Stimulated activated naive CD8-positive, alpha-beta T cell treated with anti-CD3 and anti-CD28 coated beads, Interleukin-15, Interleukin-2, amounts not matched to agents 100 ng/mL and 50 ng/mL, for 24 hours (primary cell): Measurements from ENCODE around the gene BAIAP2.

ENCODE experiments used
- H3K27ac Mint-ChIP-seq: one replicate; pipeline ENCODE4 v1.8.0; 2021; ENCODE audit warnings: mild to moderate bottlenecking, mixed read lengths
- H3K27me3 Mint-ChIP-seq: one replicate; pipeline ENCODE4 v1.8.0; 2021; ENCODE audit warnings: mixed read lengths
- H3K36me3 Mint-ChIP-seq: one replicate; pipeline ENCODE4 v1.8.0; 2021; ENCODE audit warnings: low read depth, mixed read lengths
- H3K4me1 Mint-ChIP-seq: one replicate; pipeline ENCODE4 v1.8.0; 2021; ENCODE audit warnings: low read depth, mixed read lengths
- H3K4me3 Mint-ChIP-seq: one replicate; pipeline ENCODE4 v1.8.0; 2021; ENCODE audit warnings: mild to moderate bottlenecking, mixed read lengths
- H3K9me3 Mint-ChIP-seq: one replicate; pipeline ENCODE4 v1.8.0; 2021; ENCODE audit warnings: mixed read lengths

BAIAP2 gene

DNA sequence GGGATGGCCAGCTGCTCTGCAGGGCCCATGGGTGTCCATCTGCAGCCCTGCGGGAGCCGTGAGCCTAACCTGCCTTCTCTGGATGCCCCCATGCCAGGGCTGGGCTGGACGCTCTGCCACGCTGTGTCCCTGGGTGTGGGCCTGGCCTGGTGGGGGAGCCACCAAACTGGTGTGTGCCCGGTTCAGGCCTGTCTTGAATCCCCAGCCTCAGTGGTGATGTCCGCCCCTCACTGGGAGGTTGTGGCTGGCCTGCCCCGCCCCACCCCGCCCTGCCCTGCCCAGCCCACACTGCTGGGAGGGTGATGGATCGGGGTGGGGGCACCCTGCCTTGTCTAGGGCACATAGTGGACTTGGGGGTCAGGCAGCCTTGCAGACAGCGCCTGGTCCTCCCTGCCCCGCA lies 80.3 kb downstream of the BAIAP2 start:
- H3K27me3 Mint-ChIP-seq = no peaks in the 10 kb centered on the region
- no peak overlapping the region for H3K27ac Mint-ChIP-seq
- no peaks in the 10 kb centered on the region for H3K4me1 Mint-ChIP-seq
- H3K9me3 Mint-ChIP-seq = no peaks in the 10 kb centered on the region
- H3K36me3 Mint-ChIP-seq = no peaks in the 10 kb centered on the region
- H3K4me3 Mint-ChIP-seq = no peak overlapping the region

DNA sequence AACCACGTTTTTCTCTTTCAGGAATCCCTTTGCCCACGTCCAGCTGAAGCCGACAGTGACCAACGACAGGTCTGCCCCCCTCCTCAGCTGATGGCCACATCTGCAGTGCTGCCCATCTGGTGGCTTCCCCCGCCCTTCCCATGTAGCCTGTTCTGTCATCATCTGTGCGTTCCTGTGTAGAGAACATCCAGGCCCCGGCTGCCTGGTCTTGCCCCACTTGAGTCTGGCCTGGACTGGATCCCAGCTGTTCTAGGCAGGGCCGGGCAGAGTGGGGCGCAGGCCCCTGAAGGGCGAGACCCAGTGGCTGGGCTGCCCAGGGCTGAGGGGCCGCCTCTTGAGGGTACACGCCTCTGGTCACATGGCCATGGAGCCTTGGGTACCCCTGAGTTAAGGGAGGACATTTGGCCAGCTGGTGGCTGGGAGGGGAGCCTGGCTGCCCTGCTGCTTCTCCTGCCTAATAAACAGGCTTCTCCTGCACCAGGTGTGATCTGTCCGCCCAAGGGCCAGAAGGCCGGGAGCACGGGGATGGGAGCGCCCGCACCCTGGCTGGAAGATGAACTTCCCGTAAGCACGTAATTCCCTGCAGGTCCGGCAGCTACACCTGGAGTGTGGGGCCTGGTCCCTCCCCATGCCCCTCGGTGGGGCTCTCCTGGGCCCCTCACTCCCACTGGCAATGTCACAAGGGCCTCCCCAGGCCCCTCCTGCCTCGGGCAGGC lies 81.0 kb downstream of the BAIAP2 start:
- Mint-ChIP-seq H3K36me3 (no peaks in the 10 kb centered on the region), H3K4me1 (no peaks in the 10 kb centered on the region), H3K27ac (no peak overlapping the region), H3K4me3 (no peak overlapping the region), H3K9me3 (no peaks in the 10 kb centered on the region), H3K27me3 (no peaks in the 10 kb centered on the region)

DNA sequence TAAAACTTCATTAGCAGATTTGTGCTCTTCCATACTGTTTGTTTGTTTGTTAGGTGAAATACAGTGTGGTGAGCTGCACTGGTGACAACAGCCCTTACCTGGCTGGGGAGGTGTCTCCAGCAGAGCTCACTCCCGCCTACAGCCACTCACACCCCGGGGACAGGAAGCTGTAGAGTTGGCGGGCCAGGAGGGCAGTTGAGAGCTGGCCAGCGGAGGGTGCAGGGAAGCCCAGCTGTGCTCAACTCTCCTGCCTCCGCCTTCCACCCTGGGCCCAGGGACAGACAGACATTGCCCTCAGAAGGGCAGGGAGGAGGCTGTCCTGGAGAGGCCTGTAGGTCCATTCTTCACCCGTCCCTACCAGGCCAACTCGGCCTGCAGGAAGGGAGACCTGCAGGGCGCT lies 81.8 kb downstream of the BAIAP2 start:
- H3K36me3 Mint-ChIP-seq = no peaks in the 10 kb centered on the region
- no peak overlapping the region for H3K4me3 Mint-ChIP-seq
- H3K27me3 Mint-ChIP-seq = no peaks in the 10 kb centered on the region
- no peaks in the 10 kb centered on the region for H3K4me1 Mint-ChIP-seq
- no peak overlapping the region for H3K27ac Mint-ChIP-seq
- H3K9me3 Mint-ChIP-seq = no peaks in the 10 kb centered on the region

- H3K4me3 Mint-ChIP-seq = no peak overlapping the region
- H3K9me3 Mint-ChIP-seq = no peaks in the 10 kb centered on the region
- no peaks in the 10 kb centered on the region for H3K4me1 Mint-ChIP-seq
- no peak overlapping the region for H3K27ac Mint-ChIP-seq
- H3K36me3 Mint-ChIP-seq = no peaks in the 10 kb centered on the region
- H3K27me3 Mint-ChIP-seq = no peaks in the 10 kb centered on the region
Observed at GRCh38 chr17:81117672-81118198, 82.8 kb downstream of the BAIAP2 start.

GRCh38 chr17:81118308-81119221 lies 83.6 kb downstream of the BAIAP2 start:
- H3K4me1 Mint-ChIP-seq = no peaks in the 10 kb centered on the region
- no peaks in the 10 kb centered on the region for H3K36me3 Mint-ChIP-seq
- no peaks in the 10 kb centered on the region for H3K27me3 Mint-ChIP-seq
- H3K27ac Mint-ChIP-seq = no peak overlapping the region
- H3K4me3 Mint-ChIP-seq = no peak overlapping the region
- no peaks in the 10 kb centered on the region for H3K9me3 Mint-ChIP-seq

DNA sequence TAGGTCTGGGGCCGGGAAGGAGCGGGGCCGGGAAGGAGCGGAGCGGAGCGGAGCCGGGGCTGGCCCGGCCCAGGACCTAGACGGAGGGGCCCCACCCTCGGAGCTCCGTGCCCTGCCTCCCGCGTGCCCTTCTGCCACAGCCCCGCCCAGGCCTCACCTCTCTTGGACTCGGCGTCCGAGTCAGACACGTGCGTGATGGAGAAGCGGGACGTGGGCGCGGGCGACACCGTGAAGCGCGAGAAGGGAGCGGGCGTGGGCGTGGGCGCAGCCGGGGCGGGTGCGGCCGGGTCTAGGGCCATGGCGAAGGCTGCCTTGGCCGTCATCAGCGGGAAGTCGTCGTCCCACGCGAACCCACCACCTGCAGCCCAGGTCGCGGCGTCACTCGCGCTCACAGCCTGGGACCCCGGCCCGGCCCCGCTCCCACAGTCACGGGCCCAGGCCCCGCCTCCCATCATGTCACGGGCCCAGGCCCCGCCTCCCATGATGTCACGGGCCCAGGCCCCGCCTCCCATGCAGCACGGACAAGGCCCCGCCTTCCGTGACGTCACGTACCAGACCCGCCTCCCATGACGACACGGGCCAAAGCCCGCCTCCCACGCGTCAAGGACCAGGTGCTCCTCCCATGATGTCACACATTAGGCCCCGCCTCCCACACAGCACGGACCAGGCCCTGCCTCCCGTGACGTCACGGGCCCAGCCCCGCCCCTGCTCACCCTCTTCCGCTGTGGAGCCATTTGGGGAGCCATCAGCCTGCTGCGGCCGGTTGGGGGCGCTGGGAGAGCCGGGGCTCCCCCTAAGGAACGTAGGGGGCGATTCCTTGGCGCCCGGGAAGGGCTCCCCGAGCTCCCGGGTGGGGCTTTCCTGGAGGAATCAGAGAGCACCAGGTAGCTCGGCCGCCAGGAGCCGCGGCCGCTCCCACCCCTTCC lies 84.5 kb downstream of the BAIAP2 start:
- Mint-ChIP-seq H3K9me3 (no peaks in the 10 kb centered on the region), H3K36me3 (no peaks in the 10 kb centered on the region), H3K4me3 (peak overlapping the region; percentile 20), H3K4me1 (no peaks in the 10 kb centered on the region), H3K27ac (no peak overlapping the region), H3K27me3 (no peaks in the 10 kb centered on the region)

- Mint-ChIP-seq H3K4me1 (no peaks in the 10 kb centered on the region), H3K9me3 (no peaks in the 10 kb centered on the region), H3K27ac (no peak overlapping the region), H3K36me3 (no peaks in the 10 kb centered on the region), H3K27me3 (no peaks in the 10 kb centered on the region), H3K4me3 (no peak overlapping the region)
Observed at GRCh38 chr17:81120149-81120484, 85.2 kb downstream of the BAIAP2 start.

DNA sequence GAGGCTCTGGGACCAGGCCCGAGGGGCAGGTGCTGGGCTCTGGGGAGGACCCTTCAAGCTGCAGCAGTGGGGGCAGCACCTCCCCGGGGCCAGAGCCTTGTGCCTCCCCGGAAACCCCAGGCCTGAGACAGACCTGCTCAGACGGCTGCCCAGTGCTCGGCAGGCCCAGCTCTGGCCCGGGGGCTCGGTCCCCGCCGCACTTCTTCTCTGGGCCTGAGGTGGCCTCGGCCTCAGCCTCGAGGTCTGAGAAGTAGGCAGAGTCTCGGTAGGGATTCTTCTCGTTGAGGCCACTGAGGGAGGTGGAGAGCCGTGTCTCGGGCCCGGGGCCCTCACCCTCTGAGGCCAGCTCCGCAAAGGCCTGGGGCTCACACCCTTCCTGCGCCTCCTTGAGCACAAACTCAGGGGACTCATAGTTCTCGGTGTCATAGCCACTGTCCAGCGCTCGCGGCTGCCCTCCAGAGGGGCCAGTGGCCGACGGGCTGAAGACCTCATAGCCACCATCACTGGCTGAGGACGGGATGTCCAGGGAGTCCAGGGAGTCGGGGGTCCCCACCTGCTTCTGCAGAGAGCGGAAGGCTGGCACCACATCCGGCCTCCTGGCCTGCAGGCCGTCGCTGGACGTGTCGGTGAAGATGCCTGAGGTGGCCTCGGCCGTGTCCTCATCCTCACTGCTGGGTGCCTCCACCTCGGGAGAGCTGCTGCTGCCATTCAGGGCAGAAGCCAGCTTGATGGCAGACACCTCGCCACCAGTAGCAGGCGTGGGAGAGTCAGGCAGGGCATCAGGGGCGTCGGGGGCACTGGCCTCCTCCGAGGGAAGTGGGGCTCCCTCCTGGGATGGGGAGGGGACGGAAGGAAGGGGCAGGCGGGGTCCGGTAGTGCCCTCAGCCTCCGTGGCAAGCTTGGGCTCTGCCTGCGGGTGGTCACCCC lies 86.0 kb downstream of the BAIAP2 start:
- H3K27ac Mint-ChIP-seq = no peak overlapping the region
- no peaks in the 10 kb centered on the region for H3K4me1 Mint-ChIP-seq
- H3K36me3 Mint-ChIP-seq = no peaks in the 10 kb centered on the region
- no peak overlapping the region for H3K4me3 Mint-ChIP-seq
- H3K27me3 Mint-ChIP-seq = no peaks in the 10 kb centered on the region
- no peaks in the 10 kb centered on the region for H3K9me3 Mint-ChIP-seq

GRCh38 chr17:81121841-81122733 lies 87.1 kb downstream of the BAIAP2 start:
- H3K27me3 Mint-ChIP-seq = no peaks in the 10 kb centered on the region
- H3K4me1 Mint-ChIP-seq = no peaks in the 10 kb centered on the region
- H3K27ac Mint-ChIP-seq = no peak overlapping the region

DNA sequence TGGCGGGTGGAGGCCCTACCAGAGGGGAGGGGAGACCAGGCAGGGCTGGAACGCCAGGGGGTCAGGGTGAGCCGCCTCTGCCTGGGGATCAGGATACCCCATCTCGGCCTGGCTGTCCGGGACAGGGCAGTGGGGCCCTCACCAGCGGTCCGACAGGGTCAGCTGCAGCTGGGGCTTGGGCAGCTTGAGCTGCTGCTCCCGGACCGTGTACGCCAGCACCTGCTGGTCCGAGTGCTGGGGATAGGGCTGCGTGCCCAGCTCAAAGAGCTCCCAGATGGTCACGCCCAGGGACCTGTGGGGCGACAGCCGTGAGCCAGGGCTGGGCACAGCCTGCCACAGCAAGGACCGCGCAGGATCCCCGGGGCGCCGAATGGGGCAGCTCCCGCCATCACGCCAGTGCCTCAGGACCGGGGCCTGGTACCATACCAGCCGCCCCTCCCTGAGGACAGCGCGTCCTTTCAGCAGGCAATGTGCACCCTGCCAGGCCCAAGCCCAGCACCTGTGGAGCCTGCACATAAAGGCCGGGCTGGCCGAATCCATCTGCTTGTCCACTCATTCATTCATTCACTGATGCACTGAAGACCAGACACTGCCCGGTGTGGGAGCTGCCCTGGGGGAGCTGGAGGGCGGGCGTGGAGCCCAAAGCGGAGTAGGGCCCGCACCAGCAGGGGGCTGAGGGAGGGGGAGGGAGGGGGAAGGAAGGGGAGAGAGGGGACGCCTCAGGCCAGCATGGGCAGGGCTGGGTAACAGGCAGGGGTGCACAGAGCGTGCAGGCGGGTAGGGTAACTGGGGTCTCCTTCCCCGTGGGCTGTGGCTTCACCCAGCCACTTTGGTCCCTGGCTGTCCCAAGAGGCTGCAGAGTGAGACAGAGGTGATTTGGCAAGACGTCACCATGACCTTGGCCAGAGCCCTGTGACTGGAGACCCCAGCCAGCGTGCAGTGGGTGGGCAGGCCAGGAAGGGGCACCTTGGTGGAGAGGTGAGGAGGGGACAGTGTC lies 88.4 kb downstream of the BAIAP2 start:
- H3K4me3 Mint-ChIP-seq = no peak overlapping the region
- no peaks in the 10 kb centered on the region for H3K27me3 Mint-ChIP-seq

More at GRCh38 chr17:81121841-81122733, 87.1 kb downstream of the BAIAP2 start:
- Mint-ChIP-seq H3K36me3 (no peaks in the 10 kb centered on the region), H3K4me3 (no peak overlapping the region), H3K9me3 (no peaks in the 10 kb centered on the region)

DNA sequence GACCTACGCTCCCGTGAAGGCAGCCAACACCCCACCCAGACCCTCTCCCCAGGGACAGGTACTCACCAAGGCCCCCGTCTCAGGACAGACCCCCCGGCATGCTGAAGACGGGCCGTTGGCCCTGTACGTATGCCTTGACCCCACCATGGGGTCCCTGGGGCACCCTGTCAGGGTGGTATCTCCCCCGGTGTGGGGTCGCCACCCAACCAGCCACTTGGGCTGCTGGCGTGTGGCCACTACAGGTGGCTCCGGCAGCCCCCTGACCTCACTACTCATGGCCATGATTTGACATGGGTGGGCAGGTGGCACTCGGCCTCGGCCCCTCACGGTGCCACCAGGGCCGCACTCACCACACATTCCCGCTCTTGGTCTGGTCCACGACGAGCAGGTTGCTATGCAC lies 89.4 kb downstream of the BAIAP2 start:
- Mint-ChIP-seq H3K27ac (no peak overlapping the region), H3K9me3 (no peaks in the 10 kb centered on the region), H3K36me3 (no peaks in the 10 kb centered on the region), H3K27me3 (no peaks in the 10 kb centered on the region), H3K4me3 (no peak overlapping the region), H3K4me1 (no peaks in the 10 kb centered on the region)

More for the DNA sequence above, 88.4 kb downstream of the BAIAP2 start:
- H3K4me1 Mint-ChIP-seq = no peaks in the 10 kb centered on the region
- no peaks in the 10 kb centered on the region for H3K36me3 Mint-ChIP-seq
- no peaks in the 10 kb centered on the region for H3K9me3 Mint-ChIP-seq
- H3K27ac Mint-ChIP-seq = no peak overlapping the region

GRCh38 chr17:81125573-81126081 lies 90.7 kb downstream of the BAIAP2 start:
- Mint-ChIP-seq H3K27me3 (no peaks in the 10 kb centered on the region), H3K4me3 (no peak overlapping the region), H3K9me3 (no peaks in the 10 kb centered on the region), H3K27ac (no peak overlapping the region), H3K4me1 (no peaks in the 10 kb centered on the region), H3K36me3 (no peaks in the 10 kb centered on the region)
